ENCODE results near the gene ANAPC2.

The ANAPC2 gene

GRCh38 chr9:137168904-137169856, 19.2 kb downstream of the ANAPC2 start:
- Histone ChIP-seq H3K27me3 (ENCODE audit: insufficient read depth, low read length, poor library complexity) (peaks cover 28% of the 10 kb centered on the region), H3K4me2 (ENCODE audit: insufficient read depth, low read length) (no peak overlapping the region), H3K27ac (ENCODE audit: low read length) (no peak overlapping the region), H3K4me3 (ENCODE audit: low read depth in 1 of 2, low read length in 2 of 2) (no peak overlapping the region), H3K4me1 (ENCODE audit: insufficient read depth, low read length) (no peaks in the 10 kb centered on the region), H2AFZ (ENCODE audit: low read depth, low read length) (no peak overlapping the region), H3K36me3 (ENCODE audit: insufficient read depth, low read length) (no peaks in the 10 kb centered on the region), H3K9ac (ENCODE audit: low read depth, low read length) (no peak overlapping the region), H3K9me3 (ENCODE audit: insufficient read depth, low read length, severe bottlenecking) (no peaks in the 10 kb centered on the region), H3K79me2 (ENCODE audit: insufficient read depth, low read length) (no peaks in the 10 kb centered on the region), H4K20me1 (ENCODE audit: insufficient read depth, low read length) (peaks cover 10% of the 10 kb centered on the region)
- ATAC-seq (ENCODE audit: insufficient read depth, low read depth) (no peak), DNase-seq (no peak)
- TF ChIP-seq EZH2 (IDR thresholded peaks at IDR 0.05; ENCODE audit: borderline replicate concordance, low read depth, low read length, severe bottlenecking) (no peak), CTCF (IDR thresholded peaks at IDR 0.05; ENCODE audit: borderline replicate concordance, extremely low read depth, low read length, poor library complexity, severe bottlenecking) (no peak)

GRCh38 chr9:137168573-137168903, 19.8 kb downstream of the ANAPC2 start:
- H3K79me2 ChIP-seq (ENCODE audit: insufficient read depth, low read length): no peaks in the 10 kb centered on the region
- no peak overlapping the region for H2AFZ ChIP-seq (ENCODE audit: low read depth, low read length)
- H3K4me1 ChIP-seq (ENCODE audit: insufficient read depth, low read length): no peaks in the 10 kb centered on the region
- H3K4me2 ChIP-seq (ENCODE audit: insufficient read depth, low read length): no peak overlapping the region
- H3K36me3 ChIP-seq (ENCODE audit: insufficient read depth, low read length): no peaks in the 10 kb centered on the region
- ATAC-seq (ENCODE audit: insufficient read depth, low read depth): no peak
- TF ChIP-seq CTCF (IDR thresholded peaks at IDR 0.05; ENCODE audit: borderline replicate concordance, extremely low read depth, low read length, poor library complexity, severe bottlenecking) (no peak), EZH2 (IDR thresholded peaks at IDR 0.05; ENCODE audit: borderline replicate concordance, low read depth, low read length, severe bottlenecking) (no peak)
- H3K9me3 ChIP-seq (ENCODE audit: insufficient read depth, low read length, severe bottlenecking): no peaks in the 10 kb centered on the region
- H3K27ac ChIP-seq (ENCODE audit: low read length): no peak overlapping the region
- H3K9ac ChIP-seq (ENCODE audit: low read depth, low read length): no peak overlapping the region
- H4K20me1 ChIP-seq (ENCODE audit: insufficient read depth, low read length): 0 out of 2 replicates have a peak, but pooled peaks cover 6% of the 10 kb centered on the region
- H3K27me3 ChIP-seq (ENCODE audit: insufficient read depth, low read length, poor library complexity): peaks cover 28% of the 10 kb centered on the region
- DNase-seq: no peak
- H3K4me3 ChIP-seq (ENCODE audit: low read depth in 1 of 2, low read length in 2 of 2): no peak overlapping the region

GRCh38 chr9:137167747-137168572, 20.4 kb downstream of the ANAPC2 start:
- Histone ChIP-seq H3K27me3 (ENCODE audit: insufficient read depth, low read length, poor library complexity) (peaks cover 28% of the 10 kb centered on the region), H3K36me3 (ENCODE audit: insufficient read depth, low read length) (no peaks in the 10 kb centered on the region), H3K27ac (ENCODE audit: low read length) (no peak overlapping the region), H3K9ac (ENCODE audit: low read depth, low read length) (no peak overlapping the region), H2AFZ (ENCODE audit: low read depth, low read length) (no peak overlapping the region), H3K4me3 (ENCODE audit: low read depth in 1 of 2, low read length in 2 of 2) (no peak overlapping the region), H3K79me2 (ENCODE audit: insufficient read depth, low read length) (no peaks in the 10 kb centered on the region), H3K4me2 (ENCODE audit: insufficient read depth, low read length) (no peak overlapping the region), H3K4me1 (ENCODE audit: insufficient read depth, low read length) (no peaks in the 10 kb centered on the region), H4K20me1 (ENCODE audit: insufficient read depth, low read length) (no peaks in the 10 kb centered on the region), H3K9me3 (ENCODE audit: insufficient read depth, low read length, severe bottlenecking) (no peaks in the 10 kb centered on the region)
- TF ChIP-seq EZH2 (IDR thresholded peaks at IDR 0.05; ENCODE audit: borderline replicate concordance, low read depth, low read length, severe bottlenecking): peak; percentile 44
- TF ChIP-seq CTCF (IDR thresholded peaks at IDR 0.05; ENCODE audit: borderline replicate concordance, extremely low read depth, low read length, poor library complexity, severe bottlenecking): no peak
- peak; percentile 29; the same call in 1 of the 3 replicates for ATAC-seq (ENCODE audit: insufficient read depth, low read depth)
- no peak for DNase-seq

All from DND-41 (cell line).